Thoracic aorta (tissue), 2 donors: ENCODE measurements around the gene C1QTNF7. TPM values are rescaled to one million over a fixed set of nuclear protein-coding genes. Genes with fewer than 3 reads are reported as not detected.

Experiments
- ATAC-seq: fragments of 150-250 bp; one replicate; pipeline ENCODE4 v1.8.0; 2017; ENCODE audit warnings: low read depth; ENCODE audit not compliant: insufficient number of reproducible peaks, low FRiP score
- DNase-seq: peaks from one replicate; pipeline ENCODE4 v3.0.0-alpha.2; 2020; ENCODE audit warnings: low spot score
- H3K27ac ChIP-seq, 2 donors: fragments of 200-600 bp; sonication (generic); 1 replicate in 1 of 2; 2 replicates in 1 of 2; pipeline ENCODE4 v1.5.1; 2016; ENCODE audit warnings: mild to moderate bottlenecking in 2 of 2, moderate library complexity in 2 of 2
- H3K27me3 ChIP-seq: fragments of 200-600 bp; sonication (generic); replicated peaks from 2 replicates; pipeline ENCODE4 v1.6.0; 2016; ENCODE audit warnings: mild to moderate bottlenecking; ENCODE audit not compliant: insufficient read depth
- H3K36me3 ChIP-seq: fragments of 200-600 bp; sonication (generic); one replicate; pipeline ENCODE4 v1.5.1; 2016
- H3K4me1 ChIP-seq, 2 donors: fragments of 200-600 bp; sonication (generic); 1 replicate in 1 of 2; 2 replicates in 1 of 2; pipeline versions ENCODE4 v1.5.1 to v1.6.0; 2016; ENCODE audit warnings: low read depth in 2 of 2, mild to moderate bottlenecking in 1 of 2; ENCODE audit not compliant: control insufficient read depth in 1 of 2
- H3K4me3 ChIP-seq: fragments of 200-600 bp; sonication (generic); 2 replicates; pipeline ENCODE4 v1.5.1; 2016; ENCODE audit warnings: mild to moderate bottlenecking
- H3K9me3 ChIP-seq: fragments of 200-600 bp; sonication (generic); 2 replicates; pipeline ENCODE4 v1.5.1; 2016
- total RNA-seq, 2 donors: library from RNA; depleted of rRNA; stranded (reverse); fragments of >200 nt; gene quantifications; one replicate each; pipeline versions ENCODE4 v1.1.0 to v1.2.3, GENCODE V29; 2016
- TF ChIP-seq, protein P1 (sequence below): fragments of 200-600 bp; sonication (generic); IDR thresholded peaks from one replicate; pipeline ENCODE4 v1.5.1; 2019; ENCODE audit warnings: antibody characterized with exemption

C1QTNF7 gene
- total RNA-seq, 2 donors from 2014 or later = 18.2 to 24.0 TPM

DNA sequence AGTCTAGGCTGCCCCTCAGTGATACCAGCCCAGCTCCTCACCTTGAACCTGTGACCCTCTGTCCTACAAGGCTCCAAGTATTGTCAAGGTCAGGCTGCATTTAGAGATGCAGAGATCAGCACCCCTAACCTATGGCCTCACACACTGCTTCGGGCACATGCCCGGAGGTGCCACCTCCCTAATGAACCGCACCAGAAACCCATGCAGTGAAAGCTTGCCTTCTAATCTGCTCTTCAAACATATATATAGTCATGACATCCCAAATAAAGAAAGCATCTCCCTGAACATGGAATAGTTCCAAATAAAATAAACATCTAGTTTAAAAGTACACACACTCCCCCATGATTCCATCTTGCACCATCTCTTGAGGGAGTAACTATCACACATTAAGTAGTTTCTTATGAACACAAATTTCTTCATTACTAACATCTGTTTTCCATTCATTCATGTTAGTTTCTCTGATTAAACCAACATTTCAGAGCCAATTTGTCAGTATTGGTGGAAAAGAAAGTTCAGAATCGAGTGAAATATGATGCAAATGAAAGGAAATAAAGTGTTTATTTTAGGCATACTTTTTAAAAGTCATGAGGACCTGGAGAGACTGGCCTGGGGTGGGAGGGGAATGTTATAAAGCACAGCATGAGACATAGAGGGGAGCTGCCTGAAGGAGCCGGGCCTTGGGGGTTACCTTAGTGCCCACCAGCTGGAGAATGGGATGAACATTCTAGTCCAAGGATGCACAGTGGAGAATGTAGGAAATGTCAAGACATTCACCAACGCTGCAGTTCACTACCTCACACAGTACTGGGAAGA, 61.0 kb downstream of the C1QTNF7 start:
- Histone ChIP-seq H3K36me3 (no peaks in the 10 kb centered on the region), H3K27me3 (no peaks in the 10 kb centered on the region), H3K9me3 (peaks cover 7% of the 10 kb centered on the region), H3K4me1 (no peaks in the 10 kb centered on the region), H3K27ac (no peak overlapping the region), H3K4me3 (no peak overlapping the region)
- no peak for DNase-seq
- ATAC-seq = no peak
- TF ChIP-seq, protein P1, sequence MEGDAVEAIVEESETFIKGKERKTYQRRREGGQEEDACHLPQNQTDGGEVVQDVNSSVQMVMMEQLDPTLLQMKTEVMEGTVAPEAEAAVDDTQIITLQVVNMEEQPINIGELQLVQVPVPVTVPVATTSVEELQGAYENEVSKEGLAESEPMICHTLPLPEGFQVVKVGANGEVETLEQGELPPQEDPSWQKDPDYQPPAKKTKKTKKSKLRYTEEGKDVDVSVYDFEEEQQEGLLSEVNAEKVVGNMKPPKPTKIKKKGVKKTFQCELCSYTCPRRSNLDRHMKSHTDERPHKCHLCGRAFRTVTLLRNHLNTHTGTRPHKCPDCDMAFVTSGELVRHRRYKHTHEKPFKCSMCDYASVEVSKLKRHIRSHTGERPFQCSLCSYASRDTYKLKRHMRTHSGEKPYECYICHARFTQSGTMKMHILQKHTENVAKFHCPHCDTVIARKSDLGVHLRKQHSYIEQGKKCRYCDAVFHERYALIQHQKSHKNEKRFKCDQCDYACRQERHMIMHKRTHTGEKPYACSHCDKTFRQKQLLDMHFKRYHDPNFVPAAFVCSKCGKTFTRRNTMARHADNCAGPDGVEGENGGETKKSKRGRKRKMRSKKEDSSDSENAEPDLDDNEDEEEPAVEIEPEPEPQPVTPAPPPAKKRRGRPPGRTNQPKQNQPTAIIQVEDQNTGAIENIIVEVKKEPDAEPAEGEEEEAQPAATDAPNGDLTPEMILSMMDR = no peak

DNA sequence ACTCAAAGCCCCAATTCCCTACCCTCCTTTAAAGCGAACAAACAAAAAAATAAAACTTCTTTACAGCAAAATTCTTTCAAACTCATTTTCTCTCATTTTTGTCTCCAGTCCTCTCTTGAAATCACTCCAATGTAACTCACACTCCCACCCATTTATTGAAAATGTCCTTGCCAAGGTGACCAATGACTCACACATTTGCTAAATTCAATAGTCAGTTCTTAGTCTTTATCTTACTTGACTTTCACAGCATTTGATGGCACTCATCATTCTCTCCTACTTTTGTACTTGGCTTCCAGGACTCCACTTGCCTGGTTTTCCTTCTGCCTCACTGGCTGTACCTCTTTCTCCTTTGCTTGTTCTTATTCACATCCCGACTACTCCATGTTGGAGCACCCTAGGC, 61.7 kb downstream of the C1QTNF7 start:
- Histone ChIP-seq H3K4me3 (no peak overlapping the region), H3K4me1 (no peaks in the 10 kb centered on the region), H3K27ac (no peak overlapping the region), H3K9me3 (peaks cover 7% of the 10 kb centered on the region), H3K27me3 (no peaks in the 10 kb centered on the region), H3K36me3 (peaks cover 2% of the 10 kb centered on the region)
- TF ChIP-seq, protein P1 = no peak
- ATAC-seq = no peak
- no peak for DNase-seq

- TF ChIP-seq, protein P1 = no peak
- ATAC-seq = no peak
These were observed 65.6 kb downstream of the C1QTNF7 start for GRCh38 chr4:15493411-15493810.

GRCh38 chr4:15495621-15496020, 67.8 kb downstream of the C1QTNF7 start:
- no peak for ATAC-seq
- Histone ChIP-seq H3K9me3 (peaks cover 4% of the 10 kb centered on the region), H3K4me3 (no peak overlapping the region)

More at GRCh38 chr4:15493411-15493810, 65.6 kb downstream of the C1QTNF7 start:
- H3K9me3 ChIP-seq = peaks cover 4% of the 10 kb centered on the region
- DNase-seq = no peak
- no peak overlapping the region for H3K27ac ChIP-seq
- H3K36me3 ChIP-seq = peaks cover 2% of the 10 kb centered on the region
- H3K4me3 ChIP-seq = no peak overlapping the region
- no peaks in the 10 kb centered on the region for H3K4me1 ChIP-seq
- H3K27me3 ChIP-seq = no peaks in the 10 kb centered on the region

More at GRCh38 chr4:15495621-15496020, 67.8 kb downstream of the C1QTNF7 start:
- TF ChIP-seq, protein P1 = no peak
- H3K27ac ChIP-seq = no peak overlapping the region
- no peak for DNase-seq
- H3K4me1 ChIP-seq = peaks cover 0 to 5% of the 10 kb centered on the region in 2 donors
- no peaks in the 10 kb centered on the region for H3K27me3 ChIP-seq
- H3K36me3 ChIP-seq = peaks cover 2% of the 10 kb centered on the region

Other genes starting within 250 kb of the C1QTNF7 start
- gene CC2D2A, start 41.8 kb downstream of the C1QTNF7 start, total RNA-seq = 10 to 100 TPM; 44.1 to 59.8 TPM
- gene FBXL5, start 227.3 kb downstream of the C1QTNF7 start, total RNA-seq = 100 to 1,000 TPM; 136 to 147 TPM